Measurements from ENCODE around the gene TNNT1.

GRCh38 chr19:55198651-55199050 lies 49.6 kb upstream of the TNNT1 start:
- no peak for TF ChIP-seq RARB (CRISPR knock-in tag; IDR thresholded peaks at IDR 0.05)
- TF ChIP-seq ARNTL (CRISPR knock-in tag; IDR thresholded peaks at IDR 0.05; ENCODE audit: borderline replicate concordance, low read depth), result no peak
- no peak for TF ChIP-seq OSR1 (CRISPR knock-in tag; IDR thresholded peaks at IDR 0.05)
- no peak for TF ChIP-seq ZFP3 (CRISPR knock-in tag; IDR thresholded peaks at IDR 0.05)
- no peak for TF ChIP-seq ZNF565 (CRISPR knock-in tag; conservative IDR thresholded peaks at IDR 0.05; ENCODE audit: low read depth)
- no peak for TF ChIP-seq PATZ1 (CRISPR knock-in tag; IDR thresholded peaks at IDR 0.05; ENCODE audit: borderline replicate concordance)
- TF ChIP-seq PPARA (CRISPR knock-in tag; IDR thresholded peaks at IDR 0.05; ENCODE audit: borderline replicate concordance), result no peak
- no peak for TF ChIP-seq TOX (CRISPR knock-in tag; IDR thresholded peaks at IDR 0.05; ENCODE audit: borderline replicate concordance)
- TF ChIP-seq ZFP30 (CRISPR knock-in tag; IDR thresholded peaks at IDR 0.05), result no peak

Measured in SK-N-SH treated with all-trans-retinoic acid at 6 μM for 48 hours (cell line).